NCI-H1417 (cell line): ENCODE data around the gene SLC25A25.

ENCODE experiments used
- DNase-seq, 3 experiments: peaks; one replicate each; lab custom pipeline; 2025; lab: John Stamatoyannopoulos, UW

Gene SLC25A25

GRCh38 chr9:128145536-128145935 is 77.5 kb downstream of the SLC25A25 start:
- no peak for DNase-seq

- no peak for DNase-seq
Observed at GRCh38 chr9:128145951-128146351, 77.9 kb downstream of the SLC25A25 start.

GRCh38 chr9:128146591-128147120 is 78.6 kb downstream of the SLC25A25 start:
- DNase-seq: no peak

GRCh38 chr9:128148509-128149000 is 80.5 kb downstream of the SLC25A25 start:
- DNase-seq: no peak

- no peak for DNase-seq
Observed at GRCh38 chr9:128149001-128149701, 81.1 kb downstream of the SLC25A25 start, which contains the start of gene LCN2. LCN2 (plus strand) TSS chr9:128149453; CDS start chr9:128149526, 73 bp downstream.

DNA sequence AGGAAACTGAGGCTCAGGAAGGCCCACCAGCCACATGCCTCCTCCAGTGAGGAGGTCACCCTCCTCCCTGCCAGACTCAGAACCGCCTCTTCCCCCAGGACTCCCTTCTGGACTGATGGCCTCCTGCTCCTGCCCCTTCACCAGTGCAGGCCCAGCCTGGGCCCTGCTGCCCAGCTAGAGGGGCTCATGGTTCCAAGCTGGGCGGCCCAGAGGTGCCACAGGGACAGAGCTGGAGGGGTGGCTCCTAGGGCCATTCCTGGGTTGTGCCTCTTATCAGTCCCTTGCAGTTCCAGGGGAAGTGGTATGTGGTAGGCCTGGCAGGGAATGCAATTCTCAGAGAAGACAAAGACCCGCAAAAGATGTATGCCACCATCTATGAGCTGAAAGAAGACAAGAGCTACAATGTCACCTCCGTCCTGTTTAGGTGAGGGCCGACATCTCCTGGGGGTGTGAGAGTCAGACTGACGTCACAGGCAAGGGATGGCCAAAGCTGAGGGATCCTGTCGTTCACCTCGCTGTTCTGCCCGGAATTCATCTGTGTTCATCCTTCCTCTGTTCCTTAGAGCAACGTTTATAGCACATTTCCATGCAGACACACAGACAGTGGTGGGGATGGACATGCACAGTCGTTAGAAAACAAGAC is 82.0 kb downstream of the SLC25A25 start:
- DNase-seq: no peak

DNA sequence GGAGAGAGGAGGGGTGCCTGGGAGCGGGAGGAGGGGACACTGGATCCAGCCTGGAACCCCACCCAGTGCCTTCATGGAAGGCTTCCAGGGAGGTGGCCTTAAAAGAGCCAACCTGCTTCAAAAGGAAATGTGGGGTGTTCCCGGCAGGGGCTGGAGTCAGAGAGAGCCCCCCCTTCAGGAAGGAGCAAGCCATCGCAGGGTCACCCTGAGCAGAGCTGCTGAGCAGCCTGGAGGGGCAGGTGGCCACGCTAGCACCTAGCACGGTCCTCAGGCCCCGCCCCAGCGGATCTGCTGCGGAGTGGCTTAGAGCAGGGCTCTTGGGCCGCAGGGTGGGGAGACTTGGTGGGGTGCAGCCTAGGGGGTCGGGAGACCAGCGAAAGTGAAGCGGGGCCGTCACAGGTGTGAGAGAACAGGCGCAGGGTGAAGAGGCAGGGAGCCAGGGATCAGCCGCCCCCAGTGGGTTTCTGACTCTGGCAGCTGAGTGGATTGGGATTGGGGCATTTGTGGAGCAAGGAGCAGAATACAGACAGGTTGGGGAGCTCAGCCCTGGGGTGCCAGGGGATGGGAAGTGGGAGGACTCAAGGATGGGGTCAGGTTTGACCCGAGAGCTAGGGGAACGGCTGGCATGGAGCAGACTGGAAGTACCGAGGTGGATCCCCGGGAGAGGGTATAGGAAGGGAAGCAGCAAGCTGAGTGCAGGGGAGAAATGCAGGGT is 82.7 kb downstream of the SLC25A25 start:
- no peak for DNase-seq

GRCh38 chr9:128151309-128152132 is 83.5 kb downstream of the SLC25A25 start:
- DNase-seq: no peak

DNA sequence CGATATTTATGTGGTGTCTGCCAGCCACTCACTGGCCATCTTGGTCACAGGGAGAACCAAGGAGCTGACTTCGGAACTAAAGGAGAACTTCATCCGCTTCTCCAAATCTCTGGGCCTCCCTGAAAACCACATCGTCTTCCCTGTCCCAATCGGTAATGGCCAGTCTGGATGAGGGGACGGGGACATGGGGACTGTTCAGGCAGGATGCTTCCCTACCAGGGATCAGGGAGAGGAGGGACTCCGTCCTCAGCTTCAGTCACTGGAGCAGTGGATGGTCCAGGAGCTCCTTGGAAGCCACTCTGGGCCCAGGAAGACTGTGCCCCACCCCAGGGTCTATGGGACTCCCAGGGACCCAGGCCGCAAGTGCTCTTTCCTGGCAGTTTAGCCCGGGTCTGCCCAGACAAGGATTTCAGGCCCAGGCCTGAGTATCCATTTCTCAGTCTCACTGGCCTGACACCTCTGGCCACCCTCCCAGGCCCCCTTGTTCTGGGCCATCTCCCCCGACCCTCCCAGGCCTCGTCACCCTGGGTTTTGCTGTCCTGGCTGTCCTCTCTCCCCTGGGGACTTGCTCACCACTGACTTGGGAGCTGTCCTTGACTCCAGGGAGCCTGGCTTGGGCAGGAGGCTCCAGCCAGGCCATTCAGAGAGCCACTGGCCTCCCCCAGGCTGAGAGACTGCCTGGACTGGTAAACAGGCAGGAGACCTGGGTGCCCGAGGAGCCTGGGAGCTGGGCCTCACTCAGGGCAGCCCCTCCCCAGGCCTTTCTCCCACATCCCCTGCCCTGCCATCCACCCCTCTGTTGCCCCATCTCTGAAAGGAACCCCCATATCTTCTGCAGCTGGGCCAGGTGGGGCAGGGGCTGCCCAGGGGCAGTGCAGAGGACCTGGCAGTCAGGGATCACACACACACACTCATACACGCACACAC is 84.4 kb downstream of the SLC25A25 start:
- no peak for DNase-seq

- peak in 1 of 3 experiments; percentile 27 for DNase-seq
Observed at GRCh38 chr9:128153060-128153946, 85.3 kb downstream of the SLC25A25 start.

- DNase-seq: no peak
Observed at GRCh38 chr9:128153947-128154695, 86.1 kb downstream of the SLC25A25 start.

DNA sequence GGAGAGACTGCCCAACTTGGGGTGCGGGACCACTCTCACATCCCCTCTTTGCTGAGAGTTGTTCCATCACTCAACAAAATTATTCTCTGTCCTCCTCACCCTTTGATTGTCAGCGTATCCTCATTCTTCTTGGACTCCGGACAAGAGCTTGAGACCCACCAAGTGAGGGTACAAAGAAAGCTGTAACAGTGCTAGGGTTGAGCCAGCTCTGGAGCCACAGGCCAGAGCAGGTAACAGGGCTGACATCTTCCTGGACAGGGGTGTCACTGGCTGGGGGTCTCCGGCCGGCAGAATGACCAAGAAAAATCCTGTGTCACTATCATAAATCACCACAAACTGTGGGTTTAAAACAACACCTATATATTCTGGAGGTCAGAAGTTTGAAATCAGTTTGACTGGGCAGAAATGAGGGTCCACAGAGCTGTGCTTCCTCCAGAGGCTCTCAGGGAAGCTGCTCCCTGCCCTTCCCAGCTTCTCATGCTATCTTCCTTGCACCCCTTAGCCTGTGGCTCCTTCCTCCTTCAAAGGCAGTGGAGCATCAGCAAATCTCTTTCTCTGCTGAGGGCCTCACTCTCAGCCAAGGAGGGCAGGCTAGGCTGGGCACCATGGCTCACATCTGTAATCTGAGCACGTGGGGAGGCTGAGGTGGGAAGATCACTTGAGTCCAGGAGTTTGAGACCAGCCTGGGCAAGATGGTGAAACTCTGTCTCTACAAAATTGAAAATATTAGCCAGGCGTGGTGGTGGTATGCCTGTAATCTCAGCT is 87.9 kb downstream of the SLC25A25 start:
- no peak for DNase-seq
